PC-3 (cell line): ENCODE data around the gene DTNB. TPM values are rescaled to one million over a fixed set of nuclear protein-coding genes. Genes with fewer than 3 reads are reported as not detected.

Source experiments
- ATAC-seq: fragments of 200-7000 bp; cut with Tn5 transposase; 2 replicates; pipeline ENCODE4 v1.9.1; 2020; ENCODE audit warnings: mild to moderate bottlenecking, moderate library complexity
- BruUV-seq: library from RNA; stranded (reverse); fragments of 400-500 nt; replicated peaks from 2 replicates; lab custom pipeline; 2021; lab: Mats Ljungman, UMichigan
- CTCF ChIA-PET: fragments of 300-600 bp; sonication (Branson Sonifier 250); formaldehyde crosslinking; loops from one replicate; lab custom pipeline; 2022; ENCODE audit warnings: antibody characterized with exemption; lab: Charles Lee
- POLR2A ChIA-PET: fragments of 300-600 bp; sonication (Branson Sonifier 250); formaldehyde crosslinking; loops from one replicate; lab custom pipeline; 2022; ENCODE audit warnings: antibody characterized with exemption; ENCODE audit not compliant: unreplicated experiment; lab: Charles Lee
- DNase-seq: peaks from one replicate; pipeline ENCODE4 v3.0.0-alpha.2; 2015
- H2AFZ ChIP-seq: fragments of 300-600 bp; sonication (generic); 2 replicates; pipeline ENCODE4 v1.6.0; 2016; ENCODE audit warnings: antibody characterized with exemption, low read length
- H3F3A ChIP-seq: fragments of 300-600 bp; sonication (generic); one replicate; pipeline ENCODE4 v1.6.0; 2017; ENCODE audit warnings: antibody characterized with exemption, low read length, control low read depth, mild to moderate bottlenecking; ENCODE audit not compliant: unreplicated experiment
- H3K27ac ChIP-seq: fragments of 300-600 bp; sonication (generic); 2 replicates; pipeline ENCODE4 v1.5.1; 2016; ENCODE audit warnings: mild to moderate bottlenecking, low read length
- H3K27me3 ChIP-seq: fragments of 300-600 bp; sonication (generic); 2 replicates; pipeline ENCODE4 v1.6.1; 2016; ENCODE audit warnings: low read length, mixed read lengths
- H3K36me3 ChIP-seq: fragments of 300-600 bp; sonication (generic); 2 replicates; pipeline ENCODE4 v1.6.1; 2016; ENCODE audit warnings: low read depth, mixed run types, low read length, mixed read lengths
- H3K4me1 ChIP-seq: fragments of 300-600 bp; sonication (generic); 2 replicates; pipeline ENCODE4 v1.5.1; 2016; ENCODE audit warnings: low read length; ENCODE audit not compliant: insufficient read depth
- H3K4me2 ChIP-seq: fragments of 300-600 bp; sonication (generic); 2 replicates; pipeline ENCODE4 v1.6.0; 2016; ENCODE audit warnings: low read length
- H3K4me3 ChIP-seq: fragments of 300-600 bp; sonication (generic); 2 replicates; pipeline ENCODE4 v1.5.1; 2016; ENCODE audit warnings: mild to moderate bottlenecking, low read length, mixed read lengths
- H3K79me2 ChIP-seq: fragments of 300-600 bp; sonication (generic); 2 replicates; pipeline ENCODE4 v1.6.1; 2017; ENCODE audit warnings: low read length, mixed read lengths
- H3K9ac ChIP-seq: fragments of 300-600 bp; sonication (generic); 2 replicates; pipeline ENCODE4 v1.6.0; 2016; ENCODE audit warnings: mild to moderate bottlenecking, low read length
- H3K9me2 ChIP-seq: fragments of 300-600 bp; sonication (generic); replicated peaks from 2 replicates; pipeline ENCODE4 v1.6.1; 2016; ENCODE audit warnings: mixed run types, low read length, mixed read lengths
- H3K9me3 ChIP-seq: fragments of 300-600 bp; sonication (generic); 2 replicates; pipeline ENCODE4 v1.6.1; 2016; ENCODE audit warnings: low read length, mixed read lengths
- H4K20me1 ChIP-seq: fragments of 300-600 bp; sonication (generic); 2 replicates; pipeline ENCODE4 v1.6.1; 2016; ENCODE audit warnings: low read length, mixed read lengths
- EZH2 ChIP-seq: fragments of 300-600 bp; sonication (generic); IDR thresholded peaks from one replicate; pipeline ENCODE4 v1.6.1; 2017; ENCODE audit warnings: antibody characterized with exemption, mild to moderate bottlenecking, low read length; ENCODE audit not compliant: unreplicated experiment
- EZH2phosphoT487 ChIP-seq: fragments of 300-600 bp; sonication (generic); IDR thresholded peaks from 2 replicates; pipeline ENCODE4 v1.6.1; 2018; ENCODE audit warnings: mild to moderate bottlenecking, antibody characterized with exemption, low read length, borderline replicate concordance
- intact Hi-C: fragments of 100-400 bp; cut with micrococcal nuclease; formaldehyde crosslinking; loops from 2 replicates; pipeline ENCODE4 v1.9.0; 2023
- total RNA-seq: library from RNA; depleted of rRNA; stranded (reverse); fragments of >200 nt; gene quantifications from 2 replicates; pipeline ENCODE4 v1.2.3, GENCODE V29; 2014
- TF ChIP-seq, protein P1 (sequence below): fragments of 300-600 bp; sonication (generic); conservative IDR thresholded peaks from 2 replicates; pipeline ENCODE4 v1.5.1; 2017; ENCODE audit warnings: antibody characterized with exemption, low read depth, mild to moderate bottlenecking, low read length

Gene DTNB
- total RNA-seq, 1 experiment from 2014 or later, result 23.1 TPM

GRCh38 chr2:25375989-25376545 lies 297.3 kb downstream of the DTNB start:
- Histone ChIP-seq H3K27me3 (no peaks in the 10 kb centered on the region), H3K9ac (no peak overlapping the region), H3K79me2 (no peaks in the 10 kb centered on the region), H3K9me3 (no peaks in the 10 kb centered on the region), H3K4me3 (peak overlapping the region; percentile 60), H2AFZ (peak overlapping the region; percentile 85; the same call in 1 of the 2 replicates), H4K20me1 (no peaks in the 10 kb centered on the region), H3K27ac (no peak overlapping the region), H3K9me2 (no peaks in the 10 kb centered on the region), H3K4me1 (peaks cover 35% of the 10 kb centered on the region), H3K4me2 (peak overlapping the region; percentile 88), H3F3A (no peaks in the 10 kb centered on the region), H3K36me3 (no peaks in the 10 kb centered on the region)
- TF ChIP-seq EZH2 (no peak), EZH2phosphoT487 (no peak)
- TF ChIP-seq, protein P1, sequence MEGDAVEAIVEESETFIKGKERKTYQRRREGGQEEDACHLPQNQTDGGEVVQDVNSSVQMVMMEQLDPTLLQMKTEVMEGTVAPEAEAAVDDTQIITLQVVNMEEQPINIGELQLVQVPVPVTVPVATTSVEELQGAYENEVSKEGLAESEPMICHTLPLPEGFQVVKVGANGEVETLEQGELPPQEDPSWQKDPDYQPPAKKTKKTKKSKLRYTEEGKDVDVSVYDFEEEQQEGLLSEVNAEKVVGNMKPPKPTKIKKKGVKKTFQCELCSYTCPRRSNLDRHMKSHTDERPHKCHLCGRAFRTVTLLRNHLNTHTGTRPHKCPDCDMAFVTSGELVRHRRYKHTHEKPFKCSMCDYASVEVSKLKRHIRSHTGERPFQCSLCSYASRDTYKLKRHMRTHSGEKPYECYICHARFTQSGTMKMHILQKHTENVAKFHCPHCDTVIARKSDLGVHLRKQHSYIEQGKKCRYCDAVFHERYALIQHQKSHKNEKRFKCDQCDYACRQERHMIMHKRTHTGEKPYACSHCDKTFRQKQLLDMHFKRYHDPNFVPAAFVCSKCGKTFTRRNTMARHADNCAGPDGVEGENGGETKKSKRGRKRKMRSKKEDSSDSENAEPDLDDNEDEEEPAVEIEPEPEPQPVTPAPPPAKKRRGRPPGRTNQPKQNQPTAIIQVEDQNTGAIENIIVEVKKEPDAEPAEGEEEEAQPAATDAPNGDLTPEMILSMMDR, result no peak
- no TSS peak for BruUV-seq
- intact Hi-C loops, result loop anchor here (2.0 kb wide), 1 partner anchor 137 kb away; no protein-coding TSS in a partner anchor
- POLR2A ChIA-PET, result no interaction called here
- ATAC-seq, result no peak
- DNase-seq, result no peak
- CTCF ChIA-PET, result interaction anchor here (2.6 kb wide), 1 partner anchor 14 kb away, joined by 20 read pairs; no protein-coding TSS in a partner anchor

DNA sequence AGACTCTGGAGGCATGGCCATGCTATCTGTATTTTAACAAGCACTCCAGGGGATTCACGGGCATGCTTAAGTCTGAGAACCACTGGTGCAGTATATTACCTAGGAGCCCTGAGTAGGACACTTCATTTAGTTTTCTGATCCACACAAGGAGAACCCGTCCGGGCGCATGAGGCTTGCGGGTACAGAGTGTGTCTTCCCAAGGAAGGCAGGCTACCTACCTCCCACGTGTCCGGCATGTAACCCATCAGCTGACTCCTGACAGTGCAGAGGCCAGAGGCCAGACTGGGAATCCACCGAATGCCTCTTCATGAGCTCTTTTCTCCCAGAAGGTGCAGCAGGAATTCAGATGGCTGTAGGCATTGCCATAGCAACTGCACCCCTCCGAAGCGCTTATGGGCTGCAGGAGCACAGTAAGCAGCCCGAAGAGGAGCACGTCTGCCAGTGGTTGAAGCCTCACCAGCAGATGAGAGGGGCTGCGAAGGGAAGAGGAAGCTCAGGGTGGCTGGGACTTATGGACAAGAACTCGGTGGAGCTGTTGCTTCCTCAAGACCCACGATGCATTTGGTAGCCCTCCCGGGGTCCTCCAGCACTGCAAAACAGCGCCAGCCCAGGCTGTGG lies 297.9 kb downstream of the DTNB start:
- TF ChIP-seq, protein P1, result no peak
- TF ChIP-seq EZH2 (no peak), EZH2phosphoT487 (no peak)
- Histone ChIP-seq H3K27ac (no peak overlapping the region), H3K9ac (no peak overlapping the region), H3K9me2 (no peaks in the 10 kb centered on the region), H3K4me1 (peaks cover 35% of the 10 kb centered on the region), H3F3A (no peaks in the 10 kb centered on the region), H2AFZ (no peak overlapping the region), H3K27me3 (no peaks in the 10 kb centered on the region), H3K9me3 (no peaks in the 10 kb centered on the region), H3K4me2 (no peak overlapping the region), H4K20me1 (no peaks in the 10 kb centered on the region), H3K79me2 (no peaks in the 10 kb centered on the region), H3K36me3 (no peaks in the 10 kb centered on the region), H3K4me3 (no peak overlapping the region)
- intact Hi-C loops, result no loop called here
- DNase-seq (no peak), ATAC-seq (no peak)
- BruUV-seq, result no TSS peak
- ChIA-PET POLR2A (no interaction called here), CTCF (interaction anchor here (2.6 kb wide), 1 partner anchor 13 kb away, joined by 20 read pairs; no protein-coding TSS in a partner anchor)

GRCh38 chr2:25374827-25375226 lies 298.6 kb downstream of the DTNB start:
- ChIA-PET CTCF (interaction anchor here (2.6 kb wide), 1 partner anchor 13 kb away, joined by 20 read pairs; no protein-coding TSS in a partner anchor), POLR2A (no interaction called here)
- ATAC-seq (no peak), DNase-seq (no peak)
- no peaks in the 10 kb centered on the region for H3K27me3 ChIP-seq
- H3K9me3 ChIP-seq, result no peaks in the 10 kb centered on the region
- no peak overlapping the region for H3K27ac ChIP-seq
- H3K9ac ChIP-seq, result no peak overlapping the region
- H3K4me1 ChIP-seq, result peaks cover 35% of the 10 kb centered on the region
- intact Hi-C loops, result no loop called here
- H3K4me2 ChIP-seq, result no peak overlapping the region
- TF ChIP-seq EZH2phosphoT487, result no peak
- no peak overlapping the region for H3K4me3 ChIP-seq
- no peaks in the 10 kb centered on the region for H4K20me1 ChIP-seq
- BruUV-seq, result no TSS peak
- H3K9me2 ChIP-seq, result no peaks in the 10 kb centered on the region
- no peaks in the 10 kb centered on the region for H3K79me2 ChIP-seq
- no peaks in the 10 kb centered on the region for H3F3A ChIP-seq
- no peaks in the 10 kb centered on the region for H3K36me3 ChIP-seq
- H2AFZ ChIP-seq, result no peak overlapping the region
